ENCODE results near the gene RBM20.

RBM20 gene

GRCh38 chr10:110643653-110644597 is at the start of gene RBM20:
RBM20 (plus strand) TSS chr10:110644336; CDS start chr10:110644455, 119 bp downstream.
- TF ChIP-seq CTCF (IDR thresholded peaks at IDR 0.05; ENCODE audit: extremely low read depth, insufficient read depth, missing control alignments): no peak
- peak; percentile 48 for DNase-seq (ENCODE audit: low spot score)
- in situ Hi-C loops (cut with MboI; ENCODE audit: low pct_unique_long_range_greater_than_20kb, low sequenced_read_pairs, unreplicated experiment): no loop called here

- in situ Hi-C loops (cut with MboI; ENCODE audit: low pct_unique_long_range_greater_than_20kb, low sequenced_read_pairs, unreplicated experiment): no loop called here
- TF ChIP-seq CTCF (IDR thresholded peaks at IDR 0.05; ENCODE audit: extremely low read depth, insufficient read depth, missing control alignments): no peak
- no peak for DNase-seq (ENCODE audit: low spot score)
Measured at GRCh38 chr10:110597476-110597875, 46.7 kb upstream of the RBM20 start.

GRCh38 chr10:110600487-110601101 is 43.5 kb upstream of the RBM20 start:
- TF ChIP-seq CTCF (IDR thresholded peaks at IDR 0.05; ENCODE audit: extremely low read depth, insufficient read depth, missing control alignments): peak; percentile 56
- in situ Hi-C loops (cut with MboI; ENCODE audit: low pct_unique_long_range_greater_than_20kb, low sequenced_read_pairs, unreplicated experiment): loop anchor here (25.0 kb wide), 1 partner anchor 312 kb away; the partner anchor contains the start of genes BBIP1 and SHOC2
- DNase-seq (ENCODE audit: low spot score): peak; percentile 31

GRCh38 chr10:110601581-110601980 is 42.6 kb upstream of the RBM20 start:
- TF ChIP-seq CTCF (IDR thresholded peaks at IDR 0.05; ENCODE audit: extremely low read depth, insufficient read depth, missing control alignments): no peak
- DNase-seq (ENCODE audit: low spot score): no peak
- in situ Hi-C loops (cut with MboI; ENCODE audit: low pct_unique_long_range_greater_than_20kb, low sequenced_read_pairs, unreplicated experiment): loop anchor here (25.0 kb wide), 1 partner anchor 311 kb away; the partner anchor contains the start of genes BBIP1 and SHOC2

DNA sequence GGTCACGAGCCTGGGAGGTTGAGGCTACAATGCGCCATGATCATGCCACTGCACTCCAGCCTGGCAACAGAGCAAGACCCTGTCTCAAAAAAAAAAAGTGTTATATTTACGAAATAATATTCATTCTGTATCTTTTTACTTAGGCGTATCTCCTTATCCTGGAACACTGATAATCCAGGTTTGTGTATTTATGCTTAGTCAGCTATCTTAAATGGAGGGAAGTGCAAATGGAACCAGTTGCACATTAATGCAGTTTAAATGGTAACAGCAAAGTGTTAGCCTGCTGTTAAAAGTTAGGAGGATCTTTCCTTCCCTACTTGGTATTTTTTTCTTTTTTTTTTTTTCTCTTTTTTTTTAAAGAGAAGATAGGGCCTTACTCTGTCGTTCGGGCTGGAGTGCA is 36.0 kb upstream of the RBM20 start:
- in situ Hi-C loops (cut with MboI; ENCODE audit: low pct_unique_long_range_greater_than_20kb, low sequenced_read_pairs, unreplicated experiment): loop anchor here (25.0 kb wide), 1 partner anchor 304 kb away; the partner anchor contains the start of genes BBIP1 and SHOC2
- no peak for DNase-seq (ENCODE audit: low spot score)
- TF ChIP-seq CTCF (IDR thresholded peaks at IDR 0.05; ENCODE audit: extremely low read depth, insufficient read depth, missing control alignments): no peak

DNA sequence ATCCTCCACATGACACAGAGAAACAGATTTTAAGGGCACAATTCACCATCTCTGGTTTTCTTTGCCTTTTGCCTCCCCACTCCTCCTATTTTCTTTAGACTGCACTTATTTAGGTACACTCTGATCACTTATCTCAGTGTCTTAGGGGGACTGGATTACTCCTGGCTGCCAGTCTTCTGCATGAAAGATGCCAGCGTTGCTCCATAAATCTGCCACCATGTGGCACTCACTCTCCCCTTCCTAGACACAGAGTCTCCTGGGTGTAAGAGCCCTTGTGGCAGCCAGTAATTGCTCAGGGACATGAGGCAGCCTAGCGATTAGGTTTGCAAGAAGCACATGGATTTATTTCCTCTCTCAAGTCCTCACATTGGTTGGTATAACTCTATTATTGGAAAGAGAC is 34.5 kb upstream of the RBM20 start:
- DNase-seq (ENCODE audit: low spot score): no peak
- in situ Hi-C loops (cut with MboI; ENCODE audit: low pct_unique_long_range_greater_than_20kb, low sequenced_read_pairs, unreplicated experiment): loop anchor here (25.0 kb wide), 1 partner anchor 303 kb away; the partner anchor contains the start of genes BBIP1 and SHOC2
- TF ChIP-seq CTCF (IDR thresholded peaks at IDR 0.05; ENCODE audit: extremely low read depth, insufficient read depth, missing control alignments): no peak
